Measurements from ENCODE around the gene SIGLEC7.

DNA sequence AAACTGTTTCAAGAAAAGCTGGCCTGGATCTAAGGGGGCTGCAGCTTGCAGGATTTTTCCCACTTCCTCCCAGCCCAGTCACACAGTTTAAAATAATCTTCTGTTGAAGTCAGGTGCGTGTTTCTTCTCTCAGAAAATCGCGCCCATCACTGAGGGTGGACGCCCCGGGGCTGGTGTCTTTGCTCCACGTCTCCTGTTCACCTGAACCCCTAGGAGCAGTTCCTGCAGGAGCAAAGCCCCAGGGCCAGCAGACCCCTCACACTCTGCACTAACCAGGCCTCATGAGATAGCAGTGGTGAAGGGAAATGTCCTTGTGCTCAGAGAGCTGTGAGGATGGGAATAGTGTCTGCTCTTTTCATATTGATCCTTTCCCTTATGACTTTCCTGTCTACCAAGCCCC lies 920 bp upstream of the SIGLEC7 start:
- TF ChIP-seq, protein P1, sequence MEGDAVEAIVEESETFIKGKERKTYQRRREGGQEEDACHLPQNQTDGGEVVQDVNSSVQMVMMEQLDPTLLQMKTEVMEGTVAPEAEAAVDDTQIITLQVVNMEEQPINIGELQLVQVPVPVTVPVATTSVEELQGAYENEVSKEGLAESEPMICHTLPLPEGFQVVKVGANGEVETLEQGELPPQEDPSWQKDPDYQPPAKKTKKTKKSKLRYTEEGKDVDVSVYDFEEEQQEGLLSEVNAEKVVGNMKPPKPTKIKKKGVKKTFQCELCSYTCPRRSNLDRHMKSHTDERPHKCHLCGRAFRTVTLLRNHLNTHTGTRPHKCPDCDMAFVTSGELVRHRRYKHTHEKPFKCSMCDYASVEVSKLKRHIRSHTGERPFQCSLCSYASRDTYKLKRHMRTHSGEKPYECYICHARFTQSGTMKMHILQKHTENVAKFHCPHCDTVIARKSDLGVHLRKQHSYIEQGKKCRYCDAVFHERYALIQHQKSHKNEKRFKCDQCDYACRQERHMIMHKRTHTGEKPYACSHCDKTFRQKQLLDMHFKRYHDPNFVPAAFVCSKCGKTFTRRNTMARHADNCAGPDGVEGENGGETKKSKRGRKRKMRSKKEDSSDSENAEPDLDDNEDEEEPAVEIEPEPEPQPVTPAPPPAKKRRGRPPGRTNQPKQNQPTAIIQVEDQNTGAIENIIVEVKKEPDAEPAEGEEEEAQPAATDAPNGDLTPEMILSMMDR (IDR thresholded peaks at IDR 0.05 in 8 of 11, conservative IDR thresholded peaks at IDR 0.05 in 3 of 11): no peak
- no peak for TF ChIP-seq POLR2AphosphoS5 (IDR thresholded peaks at IDR 0.05)
- TF ChIP-seq POLR2A (IDR thresholded peaks at IDR 0.05): no peak

Data from spleen (tissue), 7 donors.